Panc1 (cell line): ENCODE results near the gene BRCA2. TPM values are rescaled to one million over a fixed set of nuclear protein-coding genes. Genes with fewer than 3 reads are reported as not detected.
"Not testable (repeated sequence)": the region's sequence is repeated elsewhere in the genome, so short reads cannot be mapped to it uniquely, and the experiment has no call there.

ENCODE experiments used
- ATAC-seq: fragments of 200-7000 bp; cut with Tn5 transposase; 2 replicates; pipeline ENCODE4 v1.9.1; 2020; ENCODE audit warnings: mild to moderate bottlenecking, moderate library complexity
- BruUV-seq: library from RNA; stranded (reverse); fragments of 400-500 nt; replicated peaks from 2 replicates; lab custom pipeline; 2021; lab: Mats Ljungman, UMichigan
- CTCF ChIA-PET: fragments of 300-600 bp; sonication (Branson Sonifier 250); formaldehyde crosslinking; loops from one replicate; lab custom pipeline; 2022; ENCODE audit warnings: antibody characterized with exemption; lab: Charles Lee
- POLR2A ChIA-PET: fragments of 300-600 bp; sonication (Branson Sonifier 250); formaldehyde crosslinking; loops from one replicate; lab custom pipeline; 2022; ENCODE audit warnings: antibody characterized with exemption; lab: Charles Lee
- DNase-seq: peaks from one replicate; pipeline ENCODE4 v3.0.0-alpha.2; 2010; ENCODE audit warnings: low read depth, low spot score
- H3K27ac ChIP-seq: 2 replicates; pipeline ENCODE4 v1.5.1; 2011; ENCODE audit warnings: mild to moderate bottlenecking, low read length, inconsistent platforms
- H3K27me3 ChIP-seq: fragments of 200-500 bp; sonication (Bioruptor generic); 2 replicates; pipeline ENCODE4 v1.6.0; 2014; ENCODE audit warnings: low read length, inconsistent platforms; ENCODE audit not compliant: control insufficient read depth, insufficient read depth
- H3K36me3 ChIP-seq: fragments of 200-500 bp; sonication (Bioruptor generic); 2 replicates; pipeline ENCODE4 v1.5.1; 2014; ENCODE audit warnings: inconsistent platforms, mild to moderate bottlenecking, low read length, moderate library complexity; ENCODE audit not compliant: control insufficient read depth, insufficient read depth
- H3K4me1 ChIP-seq: 2 replicates; pipeline ENCODE4 v1.5.1; 2011; ENCODE audit warnings: inconsistent platforms, mild to moderate bottlenecking, low read length, moderate library complexity; ENCODE audit not compliant: control insufficient read depth, insufficient read depth
- H3K4me3 ChIP-seq, 2 experiments: 2 replicates each; pipeline ENCODE4 v1.5.1; 2011 to 2012; ENCODE audit warnings: low read depth in 2 of 2, low read length in 2 of 2, mild to moderate bottlenecking in 2 of 2, inconsistent platforms in 1 of 2, moderate library complexity in 1 of 2
- H3K9me3 ChIP-seq: fragments of 200-500 bp; sonication (Bioruptor generic); 2 replicates; pipeline ENCODE4 v1.5.1; 2014; ENCODE audit warnings: low read depth, mild to moderate bottlenecking, inconsistent platforms, low read length, moderate library complexity; ENCODE audit not compliant: control insufficient read depth, insufficient read depth
- POLR2AphosphoS5 ChIP-seq: IDR thresholded peaks from 2 replicates; pipeline ENCODE4 v1.6.1; 2012; ENCODE audit warnings: mild to moderate bottlenecking, low read depth, low read length, moderate library complexity
- SIN3A ChIP-seq: IDR thresholded peaks from 2 replicates; pipeline ENCODE4 v1.6.1; 2012; ENCODE audit warnings: low read depth, mild to moderate bottlenecking, low read length, moderate library complexity, borderline replicate concordance; ENCODE audit not compliant: insufficient read depth
- TCF7L2 ChIP-seq: IDR thresholded peaks from 2 replicates; pipeline ENCODE4 v1.6.1; 2011; ENCODE audit warnings: mild to moderate bottlenecking, low read depth, low read length, inconsistent platforms
- in situ Hi-C: cut with HindIII; loops from 2 replicates; pipeline ENCODE4 v1.10.0; 2016; ENCODE audit warnings: low sequenced_read_pairs, low pct_unique_long_range_greater_than_20kb
- intact Hi-C: fragments of 100-400 bp; cut with micrococcal nuclease; formaldehyde crosslinking; loops from one replicate; pipeline ENCODE4 v1.10.0; 2022; ENCODE audit not compliant: unreplicated experiment
- total RNA-seq: library from RNA; stranded (reverse); gene quantifications from one replicate; pipeline ENCODE4 v1.2.1, GENCODE V29; 2021; ENCODE audit not compliant: unreplicated experiment
- TF ChIP-seq, protein P1 (sequence below), 2 experiments: IDR thresholded peaks; 2 replicates each; pipeline ENCODE4 v1.6.1; 2011 to 2012; ENCODE audit warnings: low read depth in 2 of 2, control low read depth in 1 of 2, low read length in 1 of 2, mild to moderate bottlenecking in 1 of 2, moderate library complexity in 1 of 2; ENCODE audit not compliant: insufficient read depth in 1 of 2
- TF ChIP-seq, protein P2 (sequence below): fragments of 450-650 bp; IDR thresholded peaks from 2 replicates; pipeline ENCODE4 v1.5.1; 2017; ENCODE audit warnings: mild to moderate bottlenecking

Gene BRCA2
- total RNA-seq, 1 experiment from 2014 or later, result 8.4 TPM

DNA sequence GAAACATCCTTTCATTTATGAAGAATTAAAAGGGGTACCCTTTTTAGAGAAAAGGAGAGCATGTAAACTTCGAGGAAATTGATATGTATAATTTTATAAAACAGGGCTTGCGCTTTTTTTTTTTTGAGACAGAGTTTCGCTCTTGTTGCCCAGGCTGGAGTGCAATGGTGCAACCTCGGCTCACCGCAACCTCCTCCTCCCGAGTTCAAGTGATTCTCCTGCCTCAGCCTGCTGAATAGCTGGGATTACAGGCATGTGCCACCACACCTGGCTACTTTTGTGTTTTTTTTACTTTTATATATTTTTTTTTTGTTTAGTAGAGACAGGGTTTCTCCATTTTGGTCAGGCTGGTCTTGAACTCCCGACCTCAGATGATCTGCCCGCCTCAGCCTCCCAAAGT lies 40.6 kb downstream of the BRCA2 start:
- POLR2A ChIA-PET, H3K27me3 ChIP-seq, DNase-seq, H3K36me3 ChIP-seq, H3K4me3 ChIP-seq, H3K4me1 ChIP-seq, H3K27ac ChIP-seq, intact Hi-C loops, CTCF ChIA-PET, ATAC-seq, BruUV-seq, H3K9me3 ChIP-seq, in situ Hi-C loops: not testable (repeated sequence)

DNA sequence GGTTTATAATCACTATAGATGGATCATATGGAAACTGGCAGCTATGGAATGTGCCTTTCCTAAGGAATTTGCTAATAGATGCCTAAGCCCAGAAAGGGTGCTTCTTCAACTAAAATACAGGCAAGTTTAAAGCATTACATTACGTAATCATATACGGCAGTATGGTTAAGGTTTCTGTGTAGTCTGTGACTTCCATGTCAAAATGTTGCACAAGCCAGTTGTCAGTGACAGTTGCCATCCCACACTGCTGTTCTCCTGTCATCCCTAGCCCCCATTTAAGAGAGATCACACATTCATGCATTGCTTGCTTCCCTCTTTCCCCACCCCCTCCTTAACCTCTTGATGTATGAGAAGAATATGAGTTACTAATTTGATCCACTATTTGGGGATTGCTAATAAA lies 47.3 kb downstream of the BRCA2 start:
- intact Hi-C loops, result no loop called here
- ChIA-PET CTCF (no interaction called here), POLR2A (no interaction called here)
- Histone ChIP-seq H3K4me1 (no peaks in the 10 kb centered on the region), H3K27ac (no peak overlapping the region), H3K36me3 (no peaks in the 10 kb centered on the region), H3K4me3 (no peak overlapping the region), H3K27me3 (no peaks in the 10 kb centered on the region), H3K9me3 (no peaks in the 10 kb centered on the region)
- no TSS peak for BruUV-seq
- in situ Hi-C loops, result no loop called here
- DNase-seq, result no peak
- no peak for ATAC-seq
- TF ChIP-seq TCF7L2, result no peak
- no peak for TF ChIP-seq POLR2AphosphoS5
- no peak for TF ChIP-seq SIN3A
- TF ChIP-seq, protein P1, sequence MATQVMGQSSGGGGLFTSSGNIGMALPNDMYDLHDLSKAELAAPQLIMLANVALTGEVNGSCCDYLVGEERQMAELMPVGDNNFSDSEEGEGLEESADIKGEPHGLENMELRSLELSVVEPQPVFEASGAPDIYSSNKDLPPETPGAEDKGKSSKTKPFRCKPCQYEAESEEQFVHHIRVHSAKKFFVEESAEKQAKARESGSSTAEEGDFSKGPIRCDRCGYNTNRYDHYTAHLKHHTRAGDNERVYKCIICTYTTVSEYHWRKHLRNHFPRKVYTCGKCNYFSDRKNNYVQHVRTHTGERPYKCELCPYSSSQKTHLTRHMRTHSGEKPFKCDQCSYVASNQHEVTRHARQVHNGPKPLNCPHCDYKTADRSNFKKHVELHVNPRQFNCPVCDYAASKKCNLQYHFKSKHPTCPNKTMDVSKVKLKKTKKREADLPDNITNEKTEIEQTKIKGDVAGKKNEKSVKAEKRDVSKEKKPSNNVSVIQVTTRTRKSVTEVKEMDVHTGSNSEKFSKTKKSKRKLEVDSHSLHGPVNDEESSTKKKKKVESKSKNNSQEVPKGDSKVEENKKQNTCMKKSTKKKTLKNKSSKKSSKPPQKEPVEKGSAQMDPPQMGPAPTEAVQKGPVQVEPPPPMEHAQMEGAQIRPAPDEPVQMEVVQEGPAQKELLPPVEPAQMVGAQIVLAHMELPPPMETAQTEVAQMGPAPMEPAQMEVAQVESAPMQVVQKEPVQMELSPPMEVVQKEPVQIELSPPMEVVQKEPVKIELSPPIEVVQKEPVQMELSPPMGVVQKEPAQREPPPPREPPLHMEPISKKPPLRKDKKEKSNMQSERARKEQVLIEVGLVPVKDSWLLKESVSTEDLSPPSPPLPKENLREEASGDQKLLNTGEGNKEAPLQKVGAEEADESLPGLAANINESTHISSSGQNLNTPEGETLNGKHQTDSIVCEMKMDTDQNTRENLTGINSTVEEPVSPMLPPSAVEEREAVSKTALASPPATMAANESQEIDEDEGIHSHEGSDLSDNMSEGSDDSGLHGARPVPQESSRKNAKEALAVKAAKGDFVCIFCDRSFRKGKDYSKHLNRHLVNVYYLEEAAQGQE (IDR thresholded peaks at IDR 0.05; ENCODE audit: insufficient read depth in 1 of 2, low read depth in 2 of 2, low read length in 1 of 2), result no peak
- TF ChIP-seq, protein P2, sequence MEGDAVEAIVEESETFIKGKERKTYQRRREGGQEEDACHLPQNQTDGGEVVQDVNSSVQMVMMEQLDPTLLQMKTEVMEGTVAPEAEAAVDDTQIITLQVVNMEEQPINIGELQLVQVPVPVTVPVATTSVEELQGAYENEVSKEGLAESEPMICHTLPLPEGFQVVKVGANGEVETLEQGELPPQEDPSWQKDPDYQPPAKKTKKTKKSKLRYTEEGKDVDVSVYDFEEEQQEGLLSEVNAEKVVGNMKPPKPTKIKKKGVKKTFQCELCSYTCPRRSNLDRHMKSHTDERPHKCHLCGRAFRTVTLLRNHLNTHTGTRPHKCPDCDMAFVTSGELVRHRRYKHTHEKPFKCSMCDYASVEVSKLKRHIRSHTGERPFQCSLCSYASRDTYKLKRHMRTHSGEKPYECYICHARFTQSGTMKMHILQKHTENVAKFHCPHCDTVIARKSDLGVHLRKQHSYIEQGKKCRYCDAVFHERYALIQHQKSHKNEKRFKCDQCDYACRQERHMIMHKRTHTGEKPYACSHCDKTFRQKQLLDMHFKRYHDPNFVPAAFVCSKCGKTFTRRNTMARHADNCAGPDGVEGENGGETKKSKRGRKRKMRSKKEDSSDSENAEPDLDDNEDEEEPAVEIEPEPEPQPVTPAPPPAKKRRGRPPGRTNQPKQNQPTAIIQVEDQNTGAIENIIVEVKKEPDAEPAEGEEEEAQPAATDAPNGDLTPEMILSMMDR, result no peak

DNA sequence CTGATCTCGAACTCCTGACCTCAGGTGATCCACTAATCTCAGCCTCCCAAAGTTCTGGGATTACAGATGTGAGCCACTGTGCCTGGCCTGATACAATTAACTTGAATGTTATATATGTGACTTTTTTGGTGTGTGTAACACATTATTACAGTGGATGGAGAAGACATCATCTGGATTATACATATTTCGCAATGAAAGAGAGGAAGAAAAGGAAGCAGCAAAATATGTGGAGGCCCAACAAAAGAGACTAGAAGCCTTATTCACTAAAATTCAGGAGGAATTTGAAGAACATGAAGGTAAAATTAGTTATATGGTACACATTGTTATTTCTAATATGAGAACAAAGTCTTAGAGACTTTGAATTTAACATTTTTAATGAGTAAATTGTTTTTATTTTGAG lies 55.5 kb downstream of the BRCA2 start:
- Histone ChIP-seq H3K36me3 (no peaks in the 10 kb centered on the region; the same call in 1 of the 2 replicates), H3K4me3 (no peak overlapping the region), H3K9me3 (no peaks in the 10 kb centered on the region), H3K27ac (no peak overlapping the region), H3K27me3 (no peaks in the 10 kb centered on the region), H3K4me1 (no peaks in the 10 kb centered on the region)
- no peak for DNase-seq
- ChIA-PET CTCF (no interaction called here), POLR2A (no interaction called here)
- TF ChIP-seq SIN3A, result no peak
- TF ChIP-seq, protein P1 (IDR thresholded peaks at IDR 0.05; ENCODE audit: insufficient read depth in 1 of 2, low read depth in 2 of 2, low read length in 1 of 2), result no peak
- TF ChIP-seq, protein P2, result no peak
- TF ChIP-seq TCF7L2, result no peak
- no peak for TF ChIP-seq POLR2AphosphoS5
- ATAC-seq, result no peak
- intact Hi-C loops (no loop called here), in situ Hi-C loops (no loop called here)
- BruUV-seq, result no TSS peak
